Measurements from ENCODE around the gene HSPA4L.

DNA sequence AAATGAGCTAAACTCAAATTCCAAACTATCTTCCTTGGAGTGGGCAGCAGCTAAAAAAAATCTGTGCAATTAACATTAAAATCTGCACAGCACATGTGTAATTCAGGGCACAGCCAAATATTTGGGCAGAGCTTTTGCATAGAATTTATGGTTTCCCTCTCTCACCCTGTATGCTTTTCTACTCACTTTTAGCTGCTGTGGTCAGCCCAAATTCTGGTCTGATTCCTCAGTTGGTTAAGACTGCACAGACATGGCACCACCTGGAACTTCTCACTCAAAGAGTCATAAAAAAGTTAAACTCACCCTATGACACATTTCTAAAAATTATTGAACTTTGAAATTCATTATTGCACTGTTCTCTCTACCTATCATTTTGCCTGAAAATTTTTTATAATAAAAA lies 93.7 kb downstream of the HSPA4L start:
- TF ChIP-seq POLR2A (IDR thresholded peaks at IDR 0.05), result no peak
- TF ChIP-seq, protein P1, sequence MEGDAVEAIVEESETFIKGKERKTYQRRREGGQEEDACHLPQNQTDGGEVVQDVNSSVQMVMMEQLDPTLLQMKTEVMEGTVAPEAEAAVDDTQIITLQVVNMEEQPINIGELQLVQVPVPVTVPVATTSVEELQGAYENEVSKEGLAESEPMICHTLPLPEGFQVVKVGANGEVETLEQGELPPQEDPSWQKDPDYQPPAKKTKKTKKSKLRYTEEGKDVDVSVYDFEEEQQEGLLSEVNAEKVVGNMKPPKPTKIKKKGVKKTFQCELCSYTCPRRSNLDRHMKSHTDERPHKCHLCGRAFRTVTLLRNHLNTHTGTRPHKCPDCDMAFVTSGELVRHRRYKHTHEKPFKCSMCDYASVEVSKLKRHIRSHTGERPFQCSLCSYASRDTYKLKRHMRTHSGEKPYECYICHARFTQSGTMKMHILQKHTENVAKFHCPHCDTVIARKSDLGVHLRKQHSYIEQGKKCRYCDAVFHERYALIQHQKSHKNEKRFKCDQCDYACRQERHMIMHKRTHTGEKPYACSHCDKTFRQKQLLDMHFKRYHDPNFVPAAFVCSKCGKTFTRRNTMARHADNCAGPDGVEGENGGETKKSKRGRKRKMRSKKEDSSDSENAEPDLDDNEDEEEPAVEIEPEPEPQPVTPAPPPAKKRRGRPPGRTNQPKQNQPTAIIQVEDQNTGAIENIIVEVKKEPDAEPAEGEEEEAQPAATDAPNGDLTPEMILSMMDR (IDR thresholded peaks at IDR 0.05), result no peak
- no peak for TF ChIP-seq EP300 (IDR thresholded peaks at IDR 0.05)
- TF ChIP-seq POLR2AphosphoS5 (IDR thresholded peaks at IDR 0.05), result no peak
